HEK293 (cell line): ENCODE measurements around the gene MYO7A.

Source experiments
- CTCF ChIA-PET: fragments of 350-600 bp; formaldehyde crosslinking; extraction: SDS; loops from one replicate; lab custom pipeline; 2021; ENCODE audit warnings: antibody characterized with exemption; lab: Yijun Ruan, JAX
- POLR2A ChIA-PET: fragments of 300-600 bp; formaldehyde crosslinking; extraction: SDS; loops from one replicate; lab custom pipeline; 2020; ENCODE audit warnings: antibody characterized with exemption, inconsistent platforms; lab: Yijun Ruan, JAX
- H3K27ac ChIP-seq: fragments of 200-500 bp; sonication (Bioruptor generic); 2 replicates; pipeline ENCODE4 v1.5.1; 2014; ENCODE audit warnings: low read depth, low read length, control low read depth, inconsistent platforms; ENCODE audit errors: extremely low read depth
- H3K36me3 ChIP-seq, 2 experiments: fragments of 200-500 bp in 1 of 2; sonication (Bioruptor generic) in 1 of 2; 1 replicate in 1 of 2; 2 replicates in 1 of 2; pipeline ENCODE4 v1.5.1; 2014 to 2017; ENCODE audit warnings: inconsistent platforms in 2 of 2, low read length in 2 of 2; ENCODE audit not compliant: control insufficient read depth in 2 of 2, insufficient read depth in 1 of 2
- H3K4me1 ChIP-seq: fragments of 200-500 bp; sonication (Bioruptor generic); 2 replicates; pipeline ENCODE4 v1.5.1; 2014; ENCODE audit warnings: mild to moderate bottlenecking, low read length, inconsistent platforms; ENCODE audit not compliant: control insufficient read depth, insufficient read depth
- H3K4me3 ChIP-seq: 2 replicates; pipeline ENCODE4 v1.5.1; 2011; ENCODE audit warnings: low read depth, mild to moderate bottlenecking, control low read depth, low read length, moderate library complexity
- H3K9me3 ChIP-seq: fragments of 200-500 bp; sonication (Bioruptor generic); 2 replicates; pipeline ENCODE4 v1.5.1; 2014; ENCODE audit warnings: low read depth, low read length, inconsistent platforms; ENCODE audit not compliant: control insufficient read depth, insufficient read depth
- ELK4 ChIP-seq: IDR thresholded peaks from 2 replicates; pipeline ENCODE4 v1.6.1; 2011; ENCODE audit warnings: mild to moderate bottlenecking, low read depth, low read length, borderline replicate concordance
- IKZF3 ChIP-seq: fragments of 450-650 bp; IDR thresholded peaks from 2 replicates; pipeline ENCODE4 v1.5.0; 2018; ENCODE audit warnings: missing biosample characterization, mild to moderate bottlenecking, missing genetic modification characterization, moderate library complexity
- KLF10 ChIP-seq: fragments of 450-650 bp; IDR thresholded peaks from 2 replicates; pipeline ENCODE4 v1.5.1; 2018; ENCODE audit warnings: missing biosample characterization, mild to moderate bottlenecking, missing genetic modification characterization
- PRDM6 ChIP-seq: fragments of 450-650 bp; formaldehyde crosslinking; IDR thresholded peaks from 2 replicates; pipeline ENCODE4 v1.5.1; 2017; ENCODE audit warnings: missing biosample characterization, missing genetic modification characterization
- TRIM28 ChIP-seq: IDR thresholded peaks from 2 replicates; pipeline ENCODE4 v1.6.1; 2011; ENCODE audit warnings: low read length, control low read depth, borderline replicate concordance
- WT1 ChIP-seq: fragments of 450-650 bp; formaldehyde crosslinking; IDR thresholded peaks from 2 replicates; pipeline ENCODE4 v1.5.1; 2016; ENCODE audit warnings: missing biosample characterization, missing genetic modification characterization
- ZBTB1 ChIP-seq: fragments of 450-650 bp; formaldehyde crosslinking; IDR thresholded peaks from 2 replicates; pipeline ENCODE4 v1.5.1; 2016; ENCODE audit warnings: missing biosample characterization, missing genetic modification characterization
- ZBTB10 ChIP-seq: fragments of 450-650 bp; formaldehyde crosslinking; IDR thresholded peaks from 2 replicates; pipeline ENCODE4 v1.5.1; 2016; ENCODE audit warnings: missing biosample characterization, missing genetic modification characterization
- ZBTB48 ChIP-seq: fragments of 450-650 bp; formaldehyde crosslinking; IDR thresholded peaks from 2 replicates; pipeline ENCODE4 v1.5.1; 2016; ENCODE audit warnings: missing biosample characterization, missing genetic modification characterization
- ZFHX2 ChIP-seq: fragments of 450-650 bp; formaldehyde crosslinking; conservative IDR thresholded peaks from 2 replicates; pipeline ENCODE4 v1.5.1; 2016; ENCODE audit warnings: missing biosample characterization, missing genetic modification characterization
- ZFP3 ChIP-seq: fragments of 450-650 bp; formaldehyde crosslinking; IDR thresholded peaks from 2 replicates; pipeline ENCODE4 v1.5.1; 2016; ENCODE audit warnings: low read depth, missing biosample characterization, missing genetic modification characterization
- ZFP37 ChIP-seq: fragments of 450-650 bp; formaldehyde crosslinking; IDR thresholded peaks from 2 replicates; pipeline ENCODE4 v1.5.1; 2016; ENCODE audit warnings: missing biosample characterization, missing genetic modification characterization
- ZNF157 ChIP-seq: fragments of 450-650 bp; formaldehyde crosslinking; IDR thresholded peaks from 2 replicates; pipeline ENCODE4 v1.5.1; 2016; ENCODE audit warnings: missing biosample characterization, missing genetic modification characterization
- ZNF292 ChIP-seq: fragments of 450-650 bp; formaldehyde crosslinking; IDR thresholded peaks from 2 replicates; pipeline ENCODE4 v1.5.1; 2016; ENCODE audit warnings: low read depth, missing biosample characterization, missing genetic modification characterization, borderline replicate concordance
- ZNF335 ChIP-seq: fragments of 450-650 bp; formaldehyde crosslinking; conservative IDR thresholded peaks from 2 replicates; pipeline ENCODE4 v1.5.1; 2016; ENCODE audit warnings: missing biosample characterization, missing genetic modification characterization
- ZNF354C ChIP-seq: fragments of 450-650 bp; formaldehyde crosslinking; IDR thresholded peaks from 2 replicates; pipeline ENCODE4 v1.5.1; 2016; ENCODE audit warnings: missing biosample characterization, missing genetic modification characterization, low read depth, borderline replicate concordance
- ZNF37A ChIP-seq: fragments of 450-650 bp; IDR thresholded peaks from 2 replicates; pipeline ENCODE4 v1.5.1; 2018; ENCODE audit warnings: missing biosample characterization, missing genetic modification characterization
- ZNF514 ChIP-seq: fragments of 450-650 bp; formaldehyde crosslinking; IDR thresholded peaks from 2 replicates; pipeline ENCODE4 v1.5.1; 2016; ENCODE audit warnings: missing biosample characterization, missing genetic modification characterization
- ZNF660 ChIP-seq: fragments of 450-650 bp; IDR thresholded peaks from 2 replicates; pipeline ENCODE4 v1.5.1; 2018; ENCODE audit warnings: missing biosample characterization, mild to moderate bottlenecking, missing genetic modification characterization
- ZNF677 ChIP-seq: fragments of 450-650 bp; IDR thresholded peaks from 2 replicates; pipeline ENCODE4 v1.5.0; 2018; ENCODE audit warnings: missing biosample characterization, mild to moderate bottlenecking, missing genetic modification characterization, moderate library complexity
- ZNF701 ChIP-seq: fragments of 450-650 bp; formaldehyde crosslinking; IDR thresholded peaks from 2 replicates; pipeline ENCODE4 v1.5.1; 2016; ENCODE audit warnings: missing biosample characterization, missing genetic modification characterization
- ZSCAN16 ChIP-seq: fragments of 450-650 bp; formaldehyde crosslinking; IDR thresholded peaks from 2 replicates; pipeline ENCODE4 v1.5.1; 2016; ENCODE audit warnings: missing biosample characterization, missing genetic modification characterization

The MYO7A gene

GRCh38 chr11:77232242-77232641 lies 104.2 kb downstream of the MYO7A start (continued):
- no peak for TF ChIP-seq WT1

- CTCF ChIA-PET, result interaction anchor here (0.6 to 1.3 kb wide), 2 partner anchors 36 to 236 kb away, joined by 3 to 4 read pairs; no protein-coding TSS in a partner anchor
- Histone ChIP-seq H3K36me3 (no peaks in the 10 kb centered on the region), H3K4me3 (no peak overlapping the region), H3K9me3 (no peaks in the 10 kb centered on the region), H3K27ac (no peak overlapping the region), H3K4me1 (no peaks in the 10 kb centered on the region)
- no peak for TF ChIP-seq ZNF677 (tag by site-specific recombination)
- TF ChIP-seq ZBTB10, result no peak
- TF ChIP-seq KLF10 (tag by site-specific recombination), result no peak
- no peak for TF ChIP-seq ZNF514
- TF ChIP-seq ZFP3 (tag by site-specific recombination), result no peak
- no peak for TF ChIP-seq IKZF3
- POLR2A ChIA-PET, result no interaction called here
These were observed 105.0 kb downstream of the MYO7A start for GRCh38 chr11:77233011-77233410.

- Histone ChIP-seq H3K36me3 (no peaks in the 10 kb centered on the region), H3K4me3 (no peak overlapping the region), H3K9me3 (no peaks in the 10 kb centered on the region), H3K27ac (no peak overlapping the region), H3K4me1 (no peaks in the 10 kb centered on the region)
- POLR2A ChIA-PET, result no interaction called here
- CTCF ChIA-PET, result no interaction called here
- no peak for TF ChIP-seq ZNF37A (tag by site-specific recombination)
- no peak for TF ChIP-seq ZNF157 (tag by site-specific recombination)
- no peak for TF ChIP-seq ZBTB1 (tag by site-specific recombination)
- TF ChIP-seq TRIM28, result no peak
- no peak for TF ChIP-seq ZNF701 (tag by site-specific recombination)
- TF ChIP-seq ZFHX2 (tag by site-specific recombination), result no peak
- TF ChIP-seq ZFP37, result no peak
These were observed 108.9 kb downstream of the MYO7A start for GRCh38 chr11:77236901-77237300.

- Histone ChIP-seq H3K4me1 (no peaks in the 10 kb centered on the region), H3K36me3 (no peaks in the 10 kb centered on the region), H3K27ac (no peak overlapping the region), H3K4me3 (no peak overlapping the region), H3K9me3 (no peaks in the 10 kb centered on the region)
- ChIA-PET POLR2A (no interaction called here), CTCF (interaction anchor here (0.6 kb wide), 2 partner anchors 13 to 523 kb away, joined by 3 read pairs; no protein-coding TSS in a partner anchor)
- TF ChIP-seq ZNF292 (no peak), ZSCAN16 (tag by site-specific recombination) (no peak), PRDM6 (0 out of 2 replicates have a peak, but pooled peaks have one; percentile 26), ZBTB48 (tag by site-specific recombination) (no peak), ZNF354C (tag by site-specific recombination) (no peak), ZNF660 (tag by site-specific recombination) (no peak), ZNF335 (tag by site-specific recombination) (no peak), ELK4 (no peak)
These were observed 116.4 kb downstream of the MYO7A start for GRCh38 chr11:77244277-77245027.
